ENCODE measurements around the gene NNT.

GRCh38 chr5:43652537-43653302 lies 49.7 kb downstream of the NNT start:
- TF ChIP-seq POLR2A (IDR thresholded peaks at IDR 0.05; ENCODE audit: extremely low read depth, insufficient read length) (no peak), MAX (IDR thresholded peaks at IDR 0.05; ENCODE audit: low read depth, low read length) (no peak), CTCF (IDR thresholded peaks at IDR 0.05; ENCODE audit: low read depth, low read length) (no peak), MYC (IDR thresholded peaks at IDR 0.05; ENCODE audit: low read depth, low read length) (no peak)

Data from NB4 (cell line).